Loucy (cell line): ENCODE results near the gene ACVR1.

ENCODE experiments used
- H2AFZ ChIP-seq: fragments of 200-600 bp; sonication (generic); 2 replicates; pipeline ENCODE4 v1.6.0; 2016; ENCODE audit warnings: antibody characterized with exemption, mild to moderate bottlenecking, low read length, moderate library complexity
- H3F3A ChIP-seq: fragments of 200-600 bp; 2 replicates; pipeline ENCODE4 v1.6.0; 2016; ENCODE audit warnings: antibody characterized with exemption, low read depth, mild to moderate bottlenecking
- H3K27me3 ChIP-seq: fragments of 200-600 bp; sonication (generic); 2 replicates; pipeline ENCODE4 v1.6.1; 2014; ENCODE audit warnings: low read length, mild to moderate bottlenecking; ENCODE audit not compliant: insufficient read depth, poor library complexity, severe bottlenecking
- H3K36me3 ChIP-seq: fragments of 200-600 bp; sonication (generic); 2 replicates; pipeline ENCODE4 v1.6.1; 2016; ENCODE audit warnings: low read length; ENCODE audit not compliant: insufficient read depth
- H3K4me1 ChIP-seq: fragments of 200-600 bp; sonication (generic); 2 replicates; pipeline ENCODE4 v1.5.1; 2014; ENCODE audit warnings: low read length, mild to moderate bottlenecking; ENCODE audit not compliant: insufficient read depth, poor library complexity, severe bottlenecking
- H3K4me2 ChIP-seq: fragments of 200-600 bp; sonication (generic); 2 replicates; pipeline ENCODE4 v1.6.0; 2014; ENCODE audit warnings: antibody characterized with exemption, low read length, low read depth, mild to moderate bottlenecking; ENCODE audit not compliant: poor library complexity, severe bottlenecking
- H3K4me3 ChIP-seq: fragments of 200-600 bp; sonication (generic); 2 replicates; pipeline ENCODE4 v1.5.1; 2014; ENCODE audit warnings: low read length, mild to moderate bottlenecking, mixed read lengths; ENCODE audit not compliant: poor library complexity, severe bottlenecking
- H3K79me2 ChIP-seq: fragments of 200-600 bp; sonication (generic); 2 replicates; pipeline ENCODE4 v1.6.1; 2014; ENCODE audit warnings: low read length; ENCODE audit not compliant: insufficient read depth
- H3K9ac ChIP-seq: fragments of 200-600 bp; sonication (generic); 2 replicates; pipeline ENCODE4 v1.6.0; 2014; ENCODE audit warnings: mild to moderate bottlenecking, low read depth, low read length, moderate library complexity; ENCODE audit not compliant: poor library complexity, severe bottlenecking
- H3K9me2 ChIP-seq: fragments of 200-600 bp; sonication (generic); replicated peaks from 2 replicates; pipeline ENCODE4 v1.6.1; 2016; ENCODE audit warnings: low read depth, low read length, mixed read lengths
- H3K9me3 ChIP-seq: fragments of 200-600 bp; sonication (generic); 2 replicates; pipeline ENCODE4 v1.6.1; 2014; ENCODE audit warnings: mild to moderate bottlenecking, antibody characterized with exemption, low read length, low read depth; ENCODE audit not compliant: insufficient read depth
- H4K20me1 ChIP-seq: fragments of 200-600 bp; sonication (generic); 2 replicates; pipeline ENCODE4 v1.6.0; 2014; ENCODE audit warnings: antibody characterized with exemption, low read length, mild to moderate bottlenecking; ENCODE audit not compliant: insufficient read depth, poor library complexity, severe bottlenecking
- EZH2phosphoT487 ChIP-seq: fragments of 200-600 bp; IDR thresholded peaks from 2 replicates; pipeline ENCODE4 v1.6.1; 2018; ENCODE audit warnings: antibody characterized with exemption, mild to moderate bottlenecking, moderate library complexity, borderline replicate concordance
- TF ChIP-seq, protein P1 (sequence below): fragments of 200-600 bp; sonication (generic); conservative IDR thresholded peaks from 2 replicates; pipeline ENCODE4 v1.5.1; 2014; ENCODE audit warnings: mild to moderate bottlenecking, antibody characterized with exemption, low read length

The ACVR1 gene

DNA sequence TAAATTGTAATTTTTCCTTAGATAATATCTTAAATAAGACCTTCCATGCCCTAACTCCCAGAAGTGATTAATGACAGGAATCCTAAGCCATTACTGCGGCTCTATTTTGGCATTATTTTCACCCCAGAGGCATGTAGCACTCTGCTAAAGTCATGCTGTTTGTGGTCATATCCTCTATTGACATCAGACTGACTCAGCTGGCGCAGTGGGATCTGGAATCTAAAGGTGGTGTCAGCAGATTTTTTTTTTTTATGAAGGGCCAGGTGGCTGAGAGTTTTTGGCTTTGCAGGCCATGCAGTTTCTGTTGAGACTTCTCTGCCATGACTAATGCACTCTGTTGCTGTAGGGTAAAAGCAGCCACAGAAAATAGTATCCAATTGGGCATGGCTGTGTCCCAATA lies 183.4 kb downstream of the ACVR1 start:
- TF ChIP-seq, protein P1, sequence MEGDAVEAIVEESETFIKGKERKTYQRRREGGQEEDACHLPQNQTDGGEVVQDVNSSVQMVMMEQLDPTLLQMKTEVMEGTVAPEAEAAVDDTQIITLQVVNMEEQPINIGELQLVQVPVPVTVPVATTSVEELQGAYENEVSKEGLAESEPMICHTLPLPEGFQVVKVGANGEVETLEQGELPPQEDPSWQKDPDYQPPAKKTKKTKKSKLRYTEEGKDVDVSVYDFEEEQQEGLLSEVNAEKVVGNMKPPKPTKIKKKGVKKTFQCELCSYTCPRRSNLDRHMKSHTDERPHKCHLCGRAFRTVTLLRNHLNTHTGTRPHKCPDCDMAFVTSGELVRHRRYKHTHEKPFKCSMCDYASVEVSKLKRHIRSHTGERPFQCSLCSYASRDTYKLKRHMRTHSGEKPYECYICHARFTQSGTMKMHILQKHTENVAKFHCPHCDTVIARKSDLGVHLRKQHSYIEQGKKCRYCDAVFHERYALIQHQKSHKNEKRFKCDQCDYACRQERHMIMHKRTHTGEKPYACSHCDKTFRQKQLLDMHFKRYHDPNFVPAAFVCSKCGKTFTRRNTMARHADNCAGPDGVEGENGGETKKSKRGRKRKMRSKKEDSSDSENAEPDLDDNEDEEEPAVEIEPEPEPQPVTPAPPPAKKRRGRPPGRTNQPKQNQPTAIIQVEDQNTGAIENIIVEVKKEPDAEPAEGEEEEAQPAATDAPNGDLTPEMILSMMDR, result no peak
- TF ChIP-seq EZH2phosphoT487, result no peak
- Histone ChIP-seq H3K4me3 (no peak overlapping the region), H3K4me1 (no peaks in the 10 kb centered on the region), H3K36me3 (no peaks in the 10 kb centered on the region), H3K27me3 (no peaks in the 10 kb centered on the region), H3F3A (no peaks in the 10 kb centered on the region), H3K9me2 (no peaks in the 10 kb centered on the region), H4K20me1 (no peaks in the 10 kb centered on the region), H2AFZ (no peak overlapping the region), H3K9ac (no peak overlapping the region), H3K9me3 (no peaks in the 10 kb centered on the region), H3K79me2 (no peaks in the 10 kb centered on the region), H3K4me2 (no peak overlapping the region)

DNA sequence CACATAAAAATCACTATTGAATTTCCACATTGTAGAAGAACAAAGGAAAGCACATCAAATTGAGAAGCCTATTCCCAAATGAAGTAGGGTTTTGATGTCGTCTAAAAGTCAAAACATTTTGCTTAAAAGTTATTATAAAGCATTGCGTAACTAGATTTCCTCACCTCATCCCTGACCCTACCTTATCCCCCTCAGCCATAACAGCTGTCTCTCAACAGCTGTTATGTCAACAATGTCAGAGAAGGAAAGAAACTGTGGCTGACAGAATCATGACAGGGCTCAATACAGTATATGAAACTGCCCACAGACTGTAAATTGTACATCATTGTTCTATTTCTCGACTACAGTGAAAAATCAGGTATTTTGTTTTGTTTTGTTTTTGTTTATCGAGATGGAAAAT lies 184.4 kb downstream of the ACVR1 start:
- no peak overlapping the region for H2AFZ ChIP-seq
- TF ChIP-seq, protein P1, result no peak
- TF ChIP-seq EZH2phosphoT487, result no peak

DNA sequence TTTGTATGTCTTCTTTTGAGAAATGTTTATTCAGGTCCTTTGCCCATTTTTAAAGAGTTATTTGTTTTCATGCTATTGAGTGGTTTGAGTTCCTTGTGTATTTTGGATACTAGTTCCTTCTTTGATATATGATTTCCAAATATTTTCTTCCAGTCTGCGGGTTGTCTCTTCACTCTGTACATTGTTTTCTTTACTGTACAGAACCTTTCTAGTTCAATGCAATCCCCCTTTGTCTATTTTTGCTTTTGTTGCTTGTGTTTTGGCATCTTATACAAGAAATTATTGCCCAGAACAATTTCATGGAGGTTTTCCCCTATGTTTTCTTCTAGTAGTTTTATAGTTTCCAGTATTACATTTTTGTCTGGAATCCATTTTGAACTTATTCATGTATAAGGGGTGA lies 185.0 kb downstream of the ACVR1 start:
- H3K4me2 ChIP-seq, result no peak overlapping the region
- H3K9ac ChIP-seq, result no peak overlapping the region
- no peak overlapping the region for H2AFZ ChIP-seq
- no peak for TF ChIP-seq EZH2phosphoT487
- TF ChIP-seq, protein P1, result no peak
- H3K9me3 ChIP-seq, result no peaks in the 10 kb centered on the region
- no peaks in the 10 kb centered on the region for H3K27me3 ChIP-seq
- no peaks in the 10 kb centered on the region for H3F3A ChIP-seq
- H3K9me2 ChIP-seq, result no peaks in the 10 kb centered on the region
- H3K4me1 ChIP-seq, result no peaks in the 10 kb centered on the region
- H4K20me1 ChIP-seq, result no peaks in the 10 kb centered on the region
- no peak overlapping the region for H3K4me3 ChIP-seq
- H3K36me3 ChIP-seq, result no peaks in the 10 kb centered on the region
- no peaks in the 10 kb centered on the region for H3K79me2 ChIP-seq

More for the DNA sequence above, 184.4 kb downstream of the ACVR1 start:
- H3K9me3 ChIP-seq, result no peaks in the 10 kb centered on the region
- no peak overlapping the region for H3K4me2 ChIP-seq
- H3K9ac ChIP-seq, result no peak overlapping the region
- no peaks in the 10 kb centered on the region for H3F3A ChIP-seq
- no peaks in the 10 kb centered on the region for H3K27me3 ChIP-seq
- H3K79me2 ChIP-seq, result no peaks in the 10 kb centered on the region
- H3K36me3 ChIP-seq, result no peaks in the 10 kb centered on the region
- no peaks in the 10 kb centered on the region for H3K4me1 ChIP-seq
- no peaks in the 10 kb centered on the region for H4K20me1 ChIP-seq
- H3K9me2 ChIP-seq, result no peaks in the 10 kb centered on the region
- no peak overlapping the region for H3K4me3 ChIP-seq
